Glutamatergic neuron (in vitro differentiated cells): ENCODE data around the gene TUBG1. TPM values are rescaled to one million over a fixed set of nuclear protein-coding genes. Genes with fewer than 3 reads are reported as not detected.
A peak's percentile ranks its signal among the peaks of the same experiment; 100 is the strongest.

Experiments
- DNase-seq: peaks from one replicate; pipeline ENCODE4 v3.0.0; 2022
- H3K27ac Mint-ChIP-seq: one replicate; pipeline ENCODE4 v1.8.0; 2020; ENCODE audit warnings: mild to moderate bottlenecking, mixed read lengths, inconsistent platforms; ENCODE audit not compliant: unreplicated experiment
- H3K27me3 Mint-ChIP-seq: one replicate; pipeline ENCODE4 v1.8.0; 2020; ENCODE audit warnings: mild to moderate bottlenecking, moderate library complexity, mixed read lengths, inconsistent platforms; ENCODE audit not compliant: unreplicated experiment
- H3K36me3 Mint-ChIP-seq: one replicate; pipeline ENCODE4 v1.8.0; 2020; ENCODE audit warnings: mild to moderate bottlenecking, mixed read lengths, inconsistent platforms; ENCODE audit not compliant: unreplicated experiment
- H3K4me1 Mint-ChIP-seq: one replicate; pipeline ENCODE4 v1.8.0; 2020; ENCODE audit warnings: mild to moderate bottlenecking, low read depth, mixed read lengths, inconsistent platforms; ENCODE audit not compliant: unreplicated experiment
- H3K4me3 Mint-ChIP-seq: one replicate; pipeline ENCODE4 v1.8.0; 2020; ENCODE audit warnings: mild to moderate bottlenecking, mixed read lengths, inconsistent platforms; ENCODE audit not compliant: unreplicated experiment
- H3K9me3 Mint-ChIP-seq: one replicate; pipeline ENCODE4 v1.8.0; 2020; ENCODE audit warnings: mild to moderate bottlenecking, moderate library complexity, mixed read lengths, inconsistent platforms; ENCODE audit not compliant: unreplicated experiment
- CTCF ChIP-seq: fragments of 200-600 bp; sonication (generic); IDR thresholded peaks from one replicate; pipeline ENCODE4 v1.5.0; 2021; ENCODE audit not compliant: partially characterized antibody, unreplicated experiment
- long read RNA-seq: library from polyadenylated mRNA; unstranded; transcript quantifications from one replicate; pipeline ENCODE4 v2.0.0, GENCODE V29; 2020; ENCODE audit not compliant: unreplicated experiment
- total RNA-seq: library from RNA; stranded (reverse); fragmentation: NEBNext Ultra II Directional; extraction: Animal tissue kit (Norgen Biotek cat#: 25700); gene quantifications from one replicate; pipeline ENCODE4 v1.2.1, GENCODE V29; 2021; ENCODE audit not compliant: unreplicated experiment

The TUBG1 gene
- 74.2 TPM for total RNA-seq
- long read RNA-seq, transcript TUBG1-201 (11 exons, 1,611 nt), result major isoform, 111 of 120 reads
- long read RNA-seq, partial matches to known transcripts, result 4 of 120 reads
- long read RNA-seq, other reads (novel, unspliced or antisense), result 5 of 120 reads

GRCh38 chr17:42609182-42609813 is at the start of gene TUBG1, which contains the start of gene RETREG3:
TUBG1 (plus strand) TSS chr17:42609683; CDS start chr17:42609738, 55 bp downstream.
RETREG3 (minus strand) TSS chr17:42609374; CDS start chr17:42609324, 50 bp downstream.
- H3K36me3 Mint-ChIP-seq, result peaks cover 5% of the 10 kb centered on the region
- H3K27ac Mint-ChIP-seq, result peak within 1 kb of the TSS; percentile 97
- no peak for TF ChIP-seq CTCF
- DNase-seq, result peak; percentile 99
- H3K4me1 Mint-ChIP-seq, result peaks cover 2% of the 10 kb centered on the region
- peak within 1 kb of the TSS; percentile 96 for H3K4me3 Mint-ChIP-seq
- peaks cover 5% of the 10 kb centered on the region for H3K27me3 Mint-ChIP-seq
- peaks cover 7% of the 10 kb centered on the region for H3K9me3 Mint-ChIP-seq

- Mint-ChIP-seq H3K9me3 (peaks cover 8% of the 10 kb centered on the region), H3K27me3 (peaks cover 9% of the 10 kb centered on the region), H3K36me3 (no peaks in the 10 kb centered on the region), H3K4me3 (peak overlapping the region; percentile 74), H3K4me1 (peaks cover 16% of the 10 kb centered on the region), H3K27ac (peak overlapping the region; percentile 56)
- TF ChIP-seq CTCF, result no peak
- DNase-seq, result no peak
These were observed 49.2 kb upstream of the TUBG1 start for GRCh38 chr17:42560246-42560645.

DNA sequence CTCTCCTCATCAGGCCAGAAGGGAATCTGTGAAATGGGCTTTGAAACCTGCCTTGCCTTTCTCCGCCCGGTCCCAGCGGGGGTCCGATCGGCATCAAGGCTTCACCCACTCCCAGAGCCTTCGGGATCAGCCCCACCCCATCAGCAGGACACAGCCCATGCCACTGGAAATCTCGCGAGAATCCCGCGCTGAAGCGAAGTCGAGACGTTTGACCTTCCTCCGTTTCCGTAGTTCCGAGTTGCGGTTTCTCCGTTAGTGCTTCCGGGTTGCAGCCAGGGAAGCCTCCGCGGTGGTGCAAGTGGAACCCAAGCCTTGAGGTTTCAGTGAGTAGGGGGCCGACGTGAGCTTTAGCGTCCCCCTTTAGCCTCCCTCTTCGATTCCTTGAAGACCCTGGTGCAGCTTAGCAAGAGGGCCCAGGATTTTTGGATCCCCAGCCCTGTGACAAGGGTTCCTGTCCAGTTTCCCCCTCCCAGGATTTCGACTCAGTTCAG is 47.5 kb upstream of the TUBG1 start, which contains the start of gene COASY:
Gene COASY (plus strand): TSS at position 252 of the 491 bp plus-strand sequence. CDS start 475 bp downstream, outside the sequence.
- Mint-ChIP-seq H3K4me1 (peaks cover 12% of the 10 kb centered on the region), H3K27ac (peak within 1 kb of the TSS; percentile 92)
- DNase-seq, result peak; percentile 95

GRCh38 chr17:42562388-42563142 is 46.9 kb upstream of the TUBG1 start:
- no peak for TF ChIP-seq CTCF
- H3K4me3 Mint-ChIP-seq, result peak overlapping the region; percentile 95
- no peaks in the 10 kb centered on the region for H3K36me3 Mint-ChIP-seq
- peaks cover 9% of the 10 kb centered on the region for H3K27me3 Mint-ChIP-seq
- peak; percentile 35 for DNase-seq
- H3K4me1 Mint-ChIP-seq, result peaks cover 10% of the 10 kb centered on the region
- H3K9me3 Mint-ChIP-seq, result peaks cover 6% of the 10 kb centered on the region
- H3K27ac Mint-ChIP-seq, result peak overlapping the region; percentile 92

More for the DNA sequence above, 47.5 kb upstream of the TUBG1 start, which contains the start of gene COASY:
- H3K27me3 Mint-ChIP-seq, result peaks cover 9% of the 10 kb centered on the region
- no peaks in the 10 kb centered on the region for H3K36me3 Mint-ChIP-seq
- no peak for TF ChIP-seq CTCF
- peaks cover 4% of the 10 kb centered on the region for H3K9me3 Mint-ChIP-seq
- H3K4me3 Mint-ChIP-seq, result peak within 1 kb of the TSS; percentile 95
